ENCODE measurements around the gene TRA2B.

DNA sequence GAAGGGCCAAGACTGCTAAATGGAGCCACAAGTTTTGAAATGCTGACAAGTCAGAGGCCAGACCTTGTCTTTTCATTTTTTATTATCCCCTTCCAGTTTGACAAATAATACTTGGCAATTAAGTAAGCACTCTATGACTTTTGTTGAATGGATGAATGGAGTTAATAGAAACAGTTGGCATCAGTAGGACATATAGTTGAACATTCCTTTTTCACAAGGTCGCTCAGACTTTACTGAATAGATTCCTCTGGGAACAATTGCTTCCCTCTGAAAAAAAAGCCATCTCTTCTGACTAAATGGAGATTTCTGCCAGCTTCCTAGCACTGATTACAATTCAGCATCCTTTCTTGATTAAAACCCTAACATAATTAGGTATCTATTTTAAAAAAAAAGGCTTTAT, 53.2 kb downstream of the TRA2B start:
- TF ChIP-seq, protein P1, sequence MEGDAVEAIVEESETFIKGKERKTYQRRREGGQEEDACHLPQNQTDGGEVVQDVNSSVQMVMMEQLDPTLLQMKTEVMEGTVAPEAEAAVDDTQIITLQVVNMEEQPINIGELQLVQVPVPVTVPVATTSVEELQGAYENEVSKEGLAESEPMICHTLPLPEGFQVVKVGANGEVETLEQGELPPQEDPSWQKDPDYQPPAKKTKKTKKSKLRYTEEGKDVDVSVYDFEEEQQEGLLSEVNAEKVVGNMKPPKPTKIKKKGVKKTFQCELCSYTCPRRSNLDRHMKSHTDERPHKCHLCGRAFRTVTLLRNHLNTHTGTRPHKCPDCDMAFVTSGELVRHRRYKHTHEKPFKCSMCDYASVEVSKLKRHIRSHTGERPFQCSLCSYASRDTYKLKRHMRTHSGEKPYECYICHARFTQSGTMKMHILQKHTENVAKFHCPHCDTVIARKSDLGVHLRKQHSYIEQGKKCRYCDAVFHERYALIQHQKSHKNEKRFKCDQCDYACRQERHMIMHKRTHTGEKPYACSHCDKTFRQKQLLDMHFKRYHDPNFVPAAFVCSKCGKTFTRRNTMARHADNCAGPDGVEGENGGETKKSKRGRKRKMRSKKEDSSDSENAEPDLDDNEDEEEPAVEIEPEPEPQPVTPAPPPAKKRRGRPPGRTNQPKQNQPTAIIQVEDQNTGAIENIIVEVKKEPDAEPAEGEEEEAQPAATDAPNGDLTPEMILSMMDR (IDR thresholded peaks at IDR 0.05), result no peak
- no peak for TF ChIP-seq ZFX (IDR thresholded peaks at IDR 0.05; ENCODE audit: borderline replicate concordance)

All from 22Rv1 (cell line).